Upper lobe of right lung (tissue), 1 donor: ENCODE measurements around the gene TMEM87A. TPM values are rescaled to one million over a fixed set of nuclear protein-coding genes. Genes with fewer than 3 reads are reported as not detected.

Source experiments
- ATAC-seq: fragments of 200-7000 bp; cut with Tn5 transposase; one replicate; pipeline ENCODE4 v1.9.1; 2020; ENCODE audit warnings: mild to moderate bottlenecking, moderate library complexity
- DNase-seq: peaks from one replicate; pipeline ENCODE4 v3.0.0-alpha.2; 2020
- H3K27ac ChIP-seq: fragments of 200-600 bp; one replicate; pipeline ENCODE4 v1.8.0; 2022
- H3K27me3 ChIP-seq: fragments of 200-600 bp; one replicate; pipeline ENCODE4 v1.8.0; 2022; ENCODE audit warnings: mild to moderate bottlenecking
- H3K36me3 ChIP-seq: fragments of 200-600 bp; one replicate; pipeline ENCODE4 v1.8.0; 2022
- H3K4me1 ChIP-seq: fragments of 200-600 bp; one replicate; pipeline ENCODE4 v1.8.0; 2022
- H3K4me3 ChIP-seq: fragments of 200-600 bp; one replicate; pipeline ENCODE4 v1.8.0; 2022; ENCODE audit warnings: mild to moderate bottlenecking
- H3K9me3 ChIP-seq: fragments of 200-600 bp; one replicate; pipeline ENCODE4 v1.8.0; 2022
- CTCF ChIP-seq: fragments of 200-600 bp; IDR thresholded peaks from one replicate; pipeline ENCODE4 v1.8.0; 2022; ENCODE audit warnings: antibody characterized with exemption
- intact Hi-C: fragments of 100-400 bp; cut with DNase I; formaldehyde crosslinking; loops from one replicate; pipeline ENCODE4 v1.11.0; 2022
- total RNA-seq: library from RNA; stranded (reverse); fragmentation: NEBNext Ultra II Directional; extraction: Animal tissue kit (Norgen Biotek cat#: 25700); gene quantifications from one replicate; pipeline ENCODE4 v1.2.1, GENCODE V29; 2021
- donor health status: DM: no; HTN: yes; CAD: no; lungs with severe emphysema.

The TMEM87A gene
- total RNA-seq, 1 donor from 2014 or later: 129 TPM

GRCh38 chr15:42191610-42192346 is 81.5 kb downstream of the TMEM87A start:
- H3K27me3 ChIP-seq: no peaks in the 10 kb centered on the region
- no peak overlapping the region for H3K4me3 ChIP-seq
- no peak for TF ChIP-seq CTCF
- no peak overlapping the region for H3K27ac ChIP-seq
- H3K36me3 ChIP-seq: peaks cover 55% of the 10 kb centered on the region
- no peak for DNase-seq
- H3K4me1 ChIP-seq: no peaks in the 10 kb centered on the region
- intact Hi-C loops: no loop called here
- H3K9me3 ChIP-seq: no peaks in the 10 kb centered on the region
- ATAC-seq: no peak

- no peak for TF ChIP-seq CTCF
Measured at GRCh38 chr15:42190370-42190769, 82.9 kb downstream of the TMEM87A start.

GRCh38 chr15:42185801-42186200 is 87.4 kb downstream of the TMEM87A start:
- H3K9me3 ChIP-seq: no peaks in the 10 kb centered on the region
- intact Hi-C loops: no loop called here
- ATAC-seq: no peak
- no peak overlapping the region for H3K4me3 ChIP-seq
- H3K36me3 ChIP-seq: peaks cover 96% of the 10 kb centered on the region
- H3K27ac ChIP-seq: no peak overlapping the region
- no peaks in the 10 kb centered on the region for H3K4me1 ChIP-seq
- no peaks in the 10 kb centered on the region for H3K27me3 ChIP-seq
- no peak for TF ChIP-seq CTCF
- no peak for DNase-seq

More at GRCh38 chr15:42190370-42190769, 82.9 kb downstream of the TMEM87A start:
- Histone ChIP-seq H3K4me1 (no peaks in the 10 kb centered on the region), H3K27ac (no peak overlapping the region), H3K9me3 (no peaks in the 10 kb centered on the region), H3K36me3 (peaks cover 69% of the 10 kb centered on the region), H3K4me3 (no peak overlapping the region), H3K27me3 (no peaks in the 10 kb centered on the region)
- DNase-seq (no peak), ATAC-seq (no peak)
- intact Hi-C loops: no loop called here

- no peak overlapping the region for H3K27ac ChIP-seq
- no peak for DNase-seq
- peaks cover 96% of the 10 kb centered on the region for H3K36me3 ChIP-seq
- no peak for TF ChIP-seq CTCF
- ATAC-seq: no peak
- no peaks in the 10 kb centered on the region for H3K4me1 ChIP-seq
- no peak overlapping the region for H3K4me3 ChIP-seq
- no peaks in the 10 kb centered on the region for H3K9me3 ChIP-seq
- H3K27me3 ChIP-seq: no peaks in the 10 kb centered on the region
- intact Hi-C loops: no loop called here
Measured at GRCh38 chr15:42184736-42185135, 88.5 kb downstream of the TMEM87A start.

- Histone ChIP-seq H3K4me3 (no peak overlapping the region), H3K27ac (no peak overlapping the region), H3K9me3 (no peaks in the 10 kb centered on the region), H3K36me3 (peaks cover 97% of the 10 kb centered on the region), H3K27me3 (no peaks in the 10 kb centered on the region), H3K4me1 (no peaks in the 10 kb centered on the region)
- ATAC-seq (peak; percentile 86), DNase-seq (no peak)
- TF ChIP-seq CTCF: no peak
- intact Hi-C loops: no loop called here
Measured at GRCh38 chr15:42184296-42184695, 88.9 kb downstream of the TMEM87A start.
